Neural progenitor cell (in vitro differentiated cells): ENCODE measurements around the gene GPR39.

Source experiments
- EZH2 ChIP-seq: fragments of 200-600 bp; sonication (generic); IDR thresholded peaks from 2 replicates; pipeline ENCODE4 v1.6.1; 2017; ENCODE audit warnings: antibody characterized with exemption, mild to moderate bottlenecking, moderate library complexity
- EZH2phosphoT487 ChIP-seq: fragments of 200-600 bp; sonication (generic); IDR thresholded peaks from 2 replicates; pipeline ENCODE4 v1.6.1; 2017; ENCODE audit warnings: antibody characterized with exemption
- TF ChIP-seq, protein P1 (sequence below): fragments of 200-600 bp; sonication (generic); IDR thresholded peaks from 2 replicates; pipeline ENCODE4 v1.5.1; 2017; ENCODE audit warnings: antibody characterized with exemption, mild to moderate bottlenecking

GRCh38 chr2:132466428-132467028 is 49.9 kb downstream of the GPR39 start:
- TF ChIP-seq, protein P1, sequence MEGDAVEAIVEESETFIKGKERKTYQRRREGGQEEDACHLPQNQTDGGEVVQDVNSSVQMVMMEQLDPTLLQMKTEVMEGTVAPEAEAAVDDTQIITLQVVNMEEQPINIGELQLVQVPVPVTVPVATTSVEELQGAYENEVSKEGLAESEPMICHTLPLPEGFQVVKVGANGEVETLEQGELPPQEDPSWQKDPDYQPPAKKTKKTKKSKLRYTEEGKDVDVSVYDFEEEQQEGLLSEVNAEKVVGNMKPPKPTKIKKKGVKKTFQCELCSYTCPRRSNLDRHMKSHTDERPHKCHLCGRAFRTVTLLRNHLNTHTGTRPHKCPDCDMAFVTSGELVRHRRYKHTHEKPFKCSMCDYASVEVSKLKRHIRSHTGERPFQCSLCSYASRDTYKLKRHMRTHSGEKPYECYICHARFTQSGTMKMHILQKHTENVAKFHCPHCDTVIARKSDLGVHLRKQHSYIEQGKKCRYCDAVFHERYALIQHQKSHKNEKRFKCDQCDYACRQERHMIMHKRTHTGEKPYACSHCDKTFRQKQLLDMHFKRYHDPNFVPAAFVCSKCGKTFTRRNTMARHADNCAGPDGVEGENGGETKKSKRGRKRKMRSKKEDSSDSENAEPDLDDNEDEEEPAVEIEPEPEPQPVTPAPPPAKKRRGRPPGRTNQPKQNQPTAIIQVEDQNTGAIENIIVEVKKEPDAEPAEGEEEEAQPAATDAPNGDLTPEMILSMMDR: no peak
- TF ChIP-seq EZH2 (no peak), EZH2phosphoT487 (no peak)
